Gastrocnemius medialis (tissue), 4 donors: ENCODE measurements around the gene APH1B. TPM values are rescaled to one million over a fixed set of nuclear protein-coding genes. Genes with fewer than 3 reads are reported as not detected.

Experiments
- ATAC-seq, 2 donors: fragments of 150-250 bp; one replicate each; pipeline ENCODE4 v1.9.1; 2016
- DNase-seq, 2 donors: peaks; one replicate each; pipeline ENCODE4 v3.0.0-alpha.2; 2019
- H3K27ac ChIP-seq, 4 donors: fragments of 200-600 bp; sonication (generic); 1 replicate in 1 of 4; 2 replicates in 3 of 4; pipeline ENCODE4 v1.5.1; 2016 to 2018; ENCODE audit warnings: mild to moderate bottlenecking in 2 of 4, moderate library complexity in 1 of 4
- H3K27me3 ChIP-seq, 3 donors: fragments of 200-600 bp; sonication (generic) in 2 of 3; 1 replicate in 1 of 3; 2 replicates in 2 of 3; pipeline versions ENCODE4 v1.5.1 to v1.6.0; 2016 to 2019; ENCODE audit warnings: mild to moderate bottlenecking in 1 of 3, moderate library complexity in 1 of 3
- H3K36me3 ChIP-seq, 2 donors: fragments of 200-600 bp; sonication (generic) in 1 of 2; one replicate each; pipeline ENCODE4 v1.5.1; 2017 to 2018
- H3K4me1 ChIP-seq, 2 donors: fragments of 200-600 bp; sonication (generic) in 1 of 2; one replicate each; pipeline ENCODE4 v1.5.1; 2016 to 2017; ENCODE audit warnings: mild to moderate bottlenecking in 2 of 2
- H3K4me3 ChIP-seq, 4 donors: fragments of 200-600 bp; sonication (generic) in 3 of 4; 1 replicate in 1 of 4; 2 replicates in 3 of 4; pipeline ENCODE4 v1.5.1; 2016 to 2019; ENCODE audit warnings: mild to moderate bottlenecking in 2 of 4
- H3K9me3 ChIP-seq, 3 donors: fragments of 200-600 bp; sonication (generic) in 2 of 3; 1 replicate in 1 of 3; 2 replicates in 2 of 3; pipeline ENCODE4 v1.5.1; 2016 to 2019
- CTCF ChIP-seq, 5 experiments: fragments of 450-650 bp in 3 of 5; fragments of 200-600 bp in 2 of 5; sonication (generic) in 2 of 5; IDR thresholded peaks in 4 of 5; conservative IDR thresholded peaks in 1 of 5; 1 replicate in 4 of 5; 2 replicates in 1 of 5; pipeline ENCODE4 v1.5.1; 2016 to 2019; ENCODE audit warnings: antibody characterized with exemption in 5 of 5, mild to moderate bottlenecking in 3 of 5, moderate library complexity in 3 of 5
- POLR2A ChIP-seq, 2 donors: fragments of 450-650 bp; IDR thresholded peaks; one replicate each; pipeline ENCODE4 v1.6.1; 2017; ENCODE audit warnings: antibody characterized with exemption in 2 of 2, mild to moderate bottlenecking in 2 of 2, moderate library complexity in 2 of 2
- in situ Hi-C, 4 donors: fragments of 200-750 bp; cut with MboI; loops; one replicate each; pipeline versions ENCODE4 v1.15.0 to v1.8.0; 2017; ENCODE audit warnings: low sequenced_read_pairs in 4 of 4
- intact Hi-C: fragments of 100-400 bp; cut with DNase I; formaldehyde crosslinking; loops from one replicate; pipeline ENCODE4 v1.15.1; 2023; ENCODE audit warnings: low total_unique reads
- total RNA-seq, 4 donors: library from RNA; depleted of rRNA; stranded (reverse); fragments of >200 nt; gene quantifications; one replicate each; pipeline versions ENCODE4 v1.1.0 to v1.2.3, GENCODE V29; 2016

Gene APH1B
- total RNA-seq, 4 donors from 2014 or later: 2.4 to 5.6 (median 2.9) TPM

- Histone ChIP-seq H3K4me3 (no peak overlapping the region), H3K27ac (no peak overlapping the region), H3K4me1 (peaks cover 0 to 3% of the 10 kb centered on the region in 2 donors), H3K9me3 (no peaks in the 10 kb centered on the region), H3K36me3 (no peaks in the 10 kb centered on the region), H3K27me3 (no peaks in the 10 kb centered on the region)
- intact Hi-C loops: no loop called here
- ATAC-seq (no peak), DNase-seq (no peak)
- TF ChIP-seq CTCF (IDR thresholded peaks at IDR 0.05 in 4 of 5, conservative IDR thresholded peaks at IDR 0.05 in 1 of 5): no peak
- TF ChIP-seq POLR2A (IDR thresholded peaks at IDR 0.05): no peak
- in situ Hi-C loops: loop anchor here in 1 of 4 donors (10.0 kb wide), 1 partner anchor 110 kb away; no protein-coding TSS in a partner anchor
These were observed 3.0 kb upstream of the APH1B start for GRCh38 chr15:63274427-63274826.

GRCh38 chr15:63276342-63277037 is 915 bp upstream of the APH1B start:
- Histone ChIP-seq H3K4me3 (peak overlapping the region; percentile 84 to 99 (median 92)), H3K36me3 (no peaks in the 10 kb centered on the region), H3K4me1 (peaks cover 0 to 3% of the 10 kb centered on the region in 2 donors), H3K9me3 (no peaks in the 10 kb centered on the region), H3K27ac (peak overlapping the region; percentile 82 to 89 (median 86)), H3K27me3 (no peaks in the 10 kb centered on the region)
- in situ Hi-C loops (loop anchor here in 2 of 4 donors (10.0 to 25.0 kb wide), 2 partner anchors 112 to 311 kb away; partner anchors contain the start of gene FBXL22 (in 1 of the 2)), intact Hi-C loops (loop anchor here (2.0 to 5.0 kb wide), 3 partner anchors 89 to 154 kb away; partner anchors contain the start of genes LACTB, RAB8B and RPS27L)
- ATAC-seq (peak; percentile 22 to 23), DNase-seq (no peak)
- TF ChIP-seq CTCF (IDR thresholded peaks at IDR 0.05 in 4 of 5, conservative IDR thresholded peaks at IDR 0.05 in 1 of 5): no peak
- TF ChIP-seq POLR2A (IDR thresholded peaks at IDR 0.05): no peak

- Histone ChIP-seq H3K9me3 (no peaks in the 10 kb centered on the region), H3K4me1 (peaks cover 0 to 3% of the 10 kb centered on the region in 2 donors), H3K36me3 (no peaks in the 10 kb centered on the region), H3K27me3 (no peaks in the 10 kb centered on the region), H3K27ac (peak overlapping the region; percentile 82 to 89 (median 86)), H3K4me3 (peak overlapping the region; percentile 84 to 99 (median 92))
- intact Hi-C loops: loop anchor here (2.0 to 5.0 kb wide), 3 partner anchors 91 to 156 kb away; partner anchors contain the start of genes LACTB, RAB8B and RPS27L
- peak; percentile 24 to 25 for ATAC-seq
- no peak for DNase-seq
- in situ Hi-C loops: loop anchor here in 2 of 4 donors (10.0 to 25.0 kb wide), 2 partner anchors 113 to 309 kb away; partner anchors contain the start of gene FBXL22 (in 1 of the 2)
- no peak for TF ChIP-seq POLR2A (IDR thresholded peaks at IDR 0.05)
These were observed 570 bp downstream of the APH1B start for GRCh38 chr15:63277893-63278456.

- intact Hi-C loops (loop anchor here (10.0 kb wide), 1 partner anchor 312 kb away; the partner anchor contains the start of gene FBXL22), in situ Hi-C loops (loop anchor here in 1 of 4 donors (25.0 kb wide), 1 partner anchor 304 kb away; the partner anchor contains the start of gene FBXL22)
- H3K4me3 ChIP-seq: no peak overlapping the region
These were observed 5.7 kb downstream of the APH1B start for GRCh38 chr15:63283126-63283525.

More at GRCh38 chr15:63283126-63283525, 5.7 kb downstream of the APH1B start:
- Histone ChIP-seq H3K4me1 (no peaks in the 10 kb centered on the region), H3K36me3 (no peaks in the 10 kb centered on the region), H3K27me3 (no peaks in the 10 kb centered on the region), H3K9me3 (no peaks in the 10 kb centered on the region), H3K27ac (no peak overlapping the region)
- peak in 1 of 2 donors; percentile 28 for DNase-seq
- no peak for TF ChIP-seq POLR2A (IDR thresholded peaks at IDR 0.05)
- no peak for TF ChIP-seq CTCF (IDR thresholded peaks at IDR 0.05 in 4 of 5, conservative IDR thresholded peaks at IDR 0.05 in 1 of 5)
- no peak for ATAC-seq
